ENCODE measurements around the gene CCDC3.

DNA sequence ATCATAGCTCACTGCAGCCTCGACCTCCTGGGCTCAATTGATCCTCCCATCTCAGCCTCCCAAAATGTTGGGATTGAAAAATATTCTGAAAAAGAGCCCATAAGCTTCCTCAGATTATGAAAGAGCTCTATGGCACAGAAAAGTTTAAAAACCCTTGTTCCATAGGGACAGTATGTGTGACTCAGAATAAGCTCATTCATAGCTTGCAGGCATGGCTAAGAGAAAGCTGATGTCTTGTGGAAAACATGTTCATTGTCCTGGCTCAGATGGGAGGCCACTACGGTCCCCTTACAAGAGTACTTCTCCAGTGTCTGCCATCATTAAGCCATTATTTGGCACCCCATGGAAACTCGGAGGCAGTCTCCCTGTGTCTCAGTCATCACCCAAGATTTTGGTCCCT, 64.0 kb downstream of the CCDC3 start:
- no peak for TF ChIP-seq EZH2 (optimal IDR thresholded peaks at IDR 0.05; ENCODE audit: low read depth, low read length)
- TF ChIP-seq, protein P1, sequence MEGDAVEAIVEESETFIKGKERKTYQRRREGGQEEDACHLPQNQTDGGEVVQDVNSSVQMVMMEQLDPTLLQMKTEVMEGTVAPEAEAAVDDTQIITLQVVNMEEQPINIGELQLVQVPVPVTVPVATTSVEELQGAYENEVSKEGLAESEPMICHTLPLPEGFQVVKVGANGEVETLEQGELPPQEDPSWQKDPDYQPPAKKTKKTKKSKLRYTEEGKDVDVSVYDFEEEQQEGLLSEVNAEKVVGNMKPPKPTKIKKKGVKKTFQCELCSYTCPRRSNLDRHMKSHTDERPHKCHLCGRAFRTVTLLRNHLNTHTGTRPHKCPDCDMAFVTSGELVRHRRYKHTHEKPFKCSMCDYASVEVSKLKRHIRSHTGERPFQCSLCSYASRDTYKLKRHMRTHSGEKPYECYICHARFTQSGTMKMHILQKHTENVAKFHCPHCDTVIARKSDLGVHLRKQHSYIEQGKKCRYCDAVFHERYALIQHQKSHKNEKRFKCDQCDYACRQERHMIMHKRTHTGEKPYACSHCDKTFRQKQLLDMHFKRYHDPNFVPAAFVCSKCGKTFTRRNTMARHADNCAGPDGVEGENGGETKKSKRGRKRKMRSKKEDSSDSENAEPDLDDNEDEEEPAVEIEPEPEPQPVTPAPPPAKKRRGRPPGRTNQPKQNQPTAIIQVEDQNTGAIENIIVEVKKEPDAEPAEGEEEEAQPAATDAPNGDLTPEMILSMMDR (IDR thresholded peaks at IDR 0.05; ENCODE audit: low read length): no peak
